Measurements from ENCODE around the gene FN1. TPM values are rescaled to one million over a fixed set of nuclear protein-coding genes. Genes with fewer than 3 reads are reported as not detected.

FN1 gene
- polyA plus RNA-seq, 1 of the 3 experiments (the other 2 are of a cell fraction), result 1,671 TPM

DNA sequence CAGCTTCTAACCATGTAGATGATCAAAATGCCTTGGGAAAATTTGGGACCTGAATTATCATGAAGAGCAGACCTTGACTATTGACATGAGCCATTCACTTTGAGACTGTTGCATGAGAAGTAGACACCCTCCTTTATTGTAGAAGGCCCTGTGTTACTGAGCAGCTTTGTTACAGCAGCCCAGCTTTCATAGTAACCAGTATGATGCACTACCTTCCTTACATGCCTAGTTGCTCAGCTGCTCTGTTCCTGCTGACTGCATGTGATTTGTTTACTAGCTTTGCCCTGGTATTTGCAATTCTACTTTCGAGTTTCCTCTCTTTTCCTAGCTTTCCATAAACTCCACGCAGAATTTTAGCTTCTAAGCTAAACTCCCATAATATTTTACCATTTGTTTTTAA is 11.2 kb upstream of the FN1 start:
- H3K4me3 ChIP-seq (ENCODE audit: low read depth in 2 of 2, low read length in 1 of 2), result no peak overlapping the region
- no peak overlapping the region for H3K27ac ChIP-seq (ENCODE audit: low read depth in 2 of 2, low read length in 1 of 2)
- no peak overlapping the region for H3K4me2 ChIP-seq
- H3K4me1 ChIP-seq (ENCODE audit: control insufficient read depth in 1 of 2, insufficient read depth in 2 of 2, low read depth in 1 of 2, low read length in 1 of 2), result no peaks in the 10 kb centered on the region
- no peaks in the 10 kb centered on the region for H4K20me1 ChIP-seq (ENCODE audit: insufficient read depth)
- ChIA-PET CTCF (no interaction called here), POLR2A (no interaction called here)
- no peaks in the 10 kb centered on the region for H3K9me2 ChIP-seq
- no peak overlapping the region for H2AFZ ChIP-seq (ENCODE audit: low read depth)
- no peaks in the 10 kb centered on the region for H3K36me3 ChIP-seq (replicated peaks in 1 of 2; ENCODE audit: control insufficient read depth in 1 of 2, insufficient read depth in 2 of 2, low read length in 1 of 2)
- H3F3A ChIP-seq (replicated peaks; ENCODE audit: insufficient read depth), result peaks cover 7% of the 10 kb centered on the region
- no peak overlapping the region for H3K9ac ChIP-seq
- H3K9me3 ChIP-seq, result no peaks in the 10 kb centered on the region
- DNase-seq, result no peak
- no peaks in the 10 kb centered on the region for H3K79me2 ChIP-seq (ENCODE audit: insufficient read depth)
- TF ChIP-seq, protein P1, sequence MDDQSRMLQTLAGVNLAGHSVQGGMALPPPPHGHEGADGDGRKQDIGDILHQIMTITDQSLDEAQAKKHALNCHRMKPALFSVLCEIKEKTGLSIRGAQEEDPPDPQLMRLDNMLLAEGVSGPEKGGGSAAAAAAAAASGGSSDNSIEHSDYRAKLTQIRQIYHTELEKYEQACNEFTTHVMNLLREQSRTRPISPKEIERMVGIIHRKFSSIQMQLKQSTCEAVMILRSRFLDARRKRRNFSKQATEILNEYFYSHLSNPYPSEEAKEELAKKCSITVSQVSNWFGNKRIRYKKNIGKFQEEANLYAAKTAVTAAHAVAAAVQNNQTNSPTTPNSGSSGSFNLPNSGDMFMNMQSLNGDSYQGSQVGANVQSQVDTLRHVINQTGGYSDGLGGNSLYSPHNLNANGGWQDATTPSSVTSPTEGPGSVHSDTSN (IDR thresholded peaks at IDR 0.05), result no peak
- no peak for TF ChIP-seq SMC3 (IDR thresholded peaks at IDR 0.05; ENCODE audit: low read depth, low read length)
- TF ChIP-seq, protein P2, sequence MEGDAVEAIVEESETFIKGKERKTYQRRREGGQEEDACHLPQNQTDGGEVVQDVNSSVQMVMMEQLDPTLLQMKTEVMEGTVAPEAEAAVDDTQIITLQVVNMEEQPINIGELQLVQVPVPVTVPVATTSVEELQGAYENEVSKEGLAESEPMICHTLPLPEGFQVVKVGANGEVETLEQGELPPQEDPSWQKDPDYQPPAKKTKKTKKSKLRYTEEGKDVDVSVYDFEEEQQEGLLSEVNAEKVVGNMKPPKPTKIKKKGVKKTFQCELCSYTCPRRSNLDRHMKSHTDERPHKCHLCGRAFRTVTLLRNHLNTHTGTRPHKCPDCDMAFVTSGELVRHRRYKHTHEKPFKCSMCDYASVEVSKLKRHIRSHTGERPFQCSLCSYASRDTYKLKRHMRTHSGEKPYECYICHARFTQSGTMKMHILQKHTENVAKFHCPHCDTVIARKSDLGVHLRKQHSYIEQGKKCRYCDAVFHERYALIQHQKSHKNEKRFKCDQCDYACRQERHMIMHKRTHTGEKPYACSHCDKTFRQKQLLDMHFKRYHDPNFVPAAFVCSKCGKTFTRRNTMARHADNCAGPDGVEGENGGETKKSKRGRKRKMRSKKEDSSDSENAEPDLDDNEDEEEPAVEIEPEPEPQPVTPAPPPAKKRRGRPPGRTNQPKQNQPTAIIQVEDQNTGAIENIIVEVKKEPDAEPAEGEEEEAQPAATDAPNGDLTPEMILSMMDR (IDR thresholded peaks at IDR 0.05), result no peak
- TF ChIP-seq FOXM1 (IDR thresholded peaks at IDR 0.05; ENCODE audit: low read depth), result no peak
- no peak for TF ChIP-seq RFX5 (IDR thresholded peaks at IDR 0.05; ENCODE audit: low read length)
- no peak for TF ChIP-seq EZH2phosphoT487 (IDR thresholded peaks at IDR 0.05; ENCODE audit: borderline replicate concordance, low read depth)
- no peak for TF ChIP-seq NFIC (IDR thresholded peaks at IDR 0.05; ENCODE audit: borderline replicate concordance)
- TF ChIP-seq RCOR1 (IDR thresholded peaks at IDR 0.05; ENCODE audit: low read length), result no peak
- no peak for TF ChIP-seq USF2 (IDR thresholded peaks at IDR 0.05; ENCODE audit: borderline replicate concordance, low read depth, low read length)
- 74% methylated on average over 2 of the region's 2 CpGs for WGBS (ENCODE audit: low lambda C conversion rate)
- no peaks in the 10 kb centered on the region for H3K27me3 ChIP-seq (ENCODE audit: insufficient read depth)

DNA sequence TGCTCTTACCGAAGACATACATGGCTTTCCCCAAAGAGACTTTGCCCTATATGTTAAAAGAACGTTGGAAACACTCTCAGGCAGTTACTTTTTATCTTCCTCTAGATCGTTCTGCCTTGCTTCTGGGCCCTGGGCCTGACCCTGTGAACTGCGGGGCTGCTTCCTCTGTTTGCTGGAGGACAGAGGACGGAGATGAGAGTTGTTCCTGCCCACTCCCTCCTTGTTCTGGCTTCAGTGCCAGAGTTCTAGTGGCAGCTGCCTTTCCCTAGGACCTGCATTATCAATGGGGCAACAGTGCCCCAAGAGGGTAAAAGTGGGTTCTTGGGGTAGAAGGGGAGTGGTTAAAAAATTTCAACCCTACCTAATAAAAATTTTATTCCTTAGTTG is 6.5 kb upstream of the FN1 start:
- H3K27me3 ChIP-seq (ENCODE audit: insufficient read depth), result no peaks in the 10 kb centered on the region
- WGBS (ENCODE audit: low lambda C conversion rate), result 64% methylated on average over 5 of the region's 5 CpGs
- no peaks in the 10 kb centered on the region for H3K36me3 ChIP-seq (replicated peaks in 1 of 2; ENCODE audit: control insufficient read depth in 1 of 2, insufficient read depth in 2 of 2, low read length in 1 of 2)
- H3K4me2 ChIP-seq, result no peak overlapping the region
- no peak overlapping the region for H3K27ac ChIP-seq (ENCODE audit: low read depth in 2 of 2, low read length in 1 of 2)
- no peak overlapping the region for H2AFZ ChIP-seq (ENCODE audit: low read depth)
- no peak overlapping the region for H3K9ac ChIP-seq
- no peaks in the 10 kb centered on the region for H4K20me1 ChIP-seq (ENCODE audit: insufficient read depth)
- no peak overlapping the region for H3K4me3 ChIP-seq (ENCODE audit: low read depth in 2 of 2, low read length in 1 of 2)
- H3K4me1 ChIP-seq (ENCODE audit: control insufficient read depth in 1 of 2, insufficient read depth in 2 of 2, low read depth in 1 of 2, low read length in 1 of 2), result peaks cover 0 to 14% of the 10 kb centered on the region in 2 experiments; a peak in 2 of 4 replicates
- H3K9me3 ChIP-seq, result no peaks in the 10 kb centered on the region
- POLR2A ChIA-PET, result no interaction called here
- DNase-seq, result no peak
- no peaks in the 10 kb centered on the region for H3K9me2 ChIP-seq
- CTCF ChIA-PET, result interaction anchor here (0.7 to 2.8 kb wide), 2 partner anchors 12 to 489 kb away, joined by 3 to 10 read pairs; no protein-coding TSS in a partner anchor
- H3F3A ChIP-seq (replicated peaks; ENCODE audit: insufficient read depth), result peaks cover 13% of the 10 kb centered on the region
- 0 out of 2 replicates have a peak, but pooled peaks cover 4% of the 10 kb centered on the region for H3K79me2 ChIP-seq (ENCODE audit: insufficient read depth)
- no peak for TF ChIP-seq SIN3A (IDR thresholded peaks at IDR 0.05; ENCODE audit: borderline replicate concordance, low read depth, low read length)
- no peak for TF ChIP-seq TEAD4 (IDR thresholded peaks at IDR 0.05; ENCODE audit: borderline replicate concordance, insufficient read depth)
- no peak for TF ChIP-seq EP300 (IDR thresholded peaks at IDR 0.05; ENCODE audit: borderline replicate concordance in 1 of 2, low read depth in 1 of 2, low read length in 1 of 2)
- TF ChIP-seq ELF1 (IDR thresholded peaks at IDR 0.05), result no peak
- TF ChIP-seq MEF2A (IDR thresholded peaks at IDR 0.05; ENCODE audit: borderline replicate concordance, low read depth), result no peak
- TF ChIP-seq, protein P3, sequence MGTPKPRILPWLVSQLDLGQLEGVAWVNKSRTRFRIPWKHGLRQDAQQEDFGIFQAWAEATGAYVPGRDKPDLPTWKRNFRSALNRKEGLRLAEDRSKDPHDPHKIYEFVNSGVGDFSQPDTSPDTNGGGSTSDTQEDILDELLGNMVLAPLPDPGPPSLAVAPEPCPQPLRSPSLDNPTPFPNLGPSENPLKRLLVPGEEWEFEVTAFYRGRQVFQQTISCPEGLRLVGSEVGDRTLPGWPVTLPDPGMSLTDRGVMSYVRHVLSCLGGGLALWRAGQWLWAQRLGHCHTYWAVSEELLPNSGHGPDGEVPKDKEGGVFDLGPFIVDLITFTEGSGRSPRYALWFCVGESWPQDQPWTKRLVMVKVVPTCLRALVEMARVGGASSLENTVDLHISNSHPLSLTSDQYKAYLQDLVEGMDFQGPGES (IDR thresholded peaks at IDR 0.05; ENCODE audit: low read depth, low read length), result no peak
- no peak for TF ChIP-seq RXRA (IDR thresholded peaks at IDR 0.05; ENCODE audit: borderline replicate concordance, low read depth)
- no peak for TF ChIP-seq TAF1 (IDR thresholded peaks at IDR 0.05; ENCODE audit: borderline replicate concordance, low read depth, low read length)
- TF ChIP-seq, protein P1 (IDR thresholded peaks at IDR 0.05), result no peak
- no peak for TF ChIP-seq GABPA (IDR thresholded peaks at IDR 0.05; ENCODE audit: low read depth)
- TF ChIP-seq, protein P4, sequence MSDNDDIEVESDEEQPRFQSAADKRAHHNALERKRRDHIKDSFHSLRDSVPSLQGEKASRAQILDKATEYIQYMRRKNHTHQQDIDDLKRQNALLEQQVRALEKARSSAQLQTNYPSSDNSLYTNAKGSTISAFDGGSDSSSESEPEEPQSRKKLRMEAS (IDR thresholded peaks at IDR 0.05; ENCODE audit: low read depth), result no peak
- TF ChIP-seq, protein P5, sequence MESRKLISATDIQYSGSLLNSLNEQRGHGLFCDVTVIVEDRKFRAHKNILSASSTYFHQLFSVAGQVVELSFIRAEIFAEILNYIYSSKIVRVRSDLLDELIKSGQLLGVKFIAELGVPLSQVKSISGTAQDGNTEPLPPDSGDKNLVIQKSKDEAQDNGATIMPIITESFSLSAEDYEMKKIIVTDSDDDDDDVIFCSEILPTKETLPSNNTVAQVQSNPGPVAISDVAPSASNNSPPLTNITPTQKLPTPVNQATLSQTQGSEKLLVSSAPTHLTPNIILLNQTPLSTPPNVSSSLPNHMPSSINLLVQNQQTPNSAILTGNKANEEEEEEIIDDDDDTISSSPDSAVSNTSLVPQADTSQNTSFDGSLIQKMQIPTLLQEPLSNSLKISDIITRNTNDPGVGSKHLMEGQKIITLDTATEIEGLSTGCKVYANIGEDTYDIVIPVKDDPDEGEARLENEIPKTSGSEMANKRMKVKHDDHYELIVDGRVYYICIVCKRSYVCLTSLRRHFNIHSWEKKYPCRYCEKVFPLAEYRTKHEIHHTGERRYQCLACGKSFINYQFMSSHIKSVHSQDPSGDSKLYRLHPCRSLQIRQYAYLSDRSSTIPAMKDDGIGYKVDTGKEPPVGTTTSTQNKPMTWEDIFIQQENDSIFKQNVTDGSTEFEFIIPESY (IDR thresholded peaks at IDR 0.05; ENCODE audit: borderline replicate concordance, low read depth), result no peak

All from SK-N-SH (cell line).